HG02938 (cell line): ENCODE data around the gene LAMA3.

Source experiments
- ATAC-seq: cut with Tn5 transposase; IDR thresholded peaks from one replicate; pipeline ENCODE4 v1.9.1; 2021; ENCODE audit warnings: mild to moderate bottlenecking, moderate library complexity; ENCODE audit not compliant: unreplicated experiment

The LAMA3 gene

DNA sequence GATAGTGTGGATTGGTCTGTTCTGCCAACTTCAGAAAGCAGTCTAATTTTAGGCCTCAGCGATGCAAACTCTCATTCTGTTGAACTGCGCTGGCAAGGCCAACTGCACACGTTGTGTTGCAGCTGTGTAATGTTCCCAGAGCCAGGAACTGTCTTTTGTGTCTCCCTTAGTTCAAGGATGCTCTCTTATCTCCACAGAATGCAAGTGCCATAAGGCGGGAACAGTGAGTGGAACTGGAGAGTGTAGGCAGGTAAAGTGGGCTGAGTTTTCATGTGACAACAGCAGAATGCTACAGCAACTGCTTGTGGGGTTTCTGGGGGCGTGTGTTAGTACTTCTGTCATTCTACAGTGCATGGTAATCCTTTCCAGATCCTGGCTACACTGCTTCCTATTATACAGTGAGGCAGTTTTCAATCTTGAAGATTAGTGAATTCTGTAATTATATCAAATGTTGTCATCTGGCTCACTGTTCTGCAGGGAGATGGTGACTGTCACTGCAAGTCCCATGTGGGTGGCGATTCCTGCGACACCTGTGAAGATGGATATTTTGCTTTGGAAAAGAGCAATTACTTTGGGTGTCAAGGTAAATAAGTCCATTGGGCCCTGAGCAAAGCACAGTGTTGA is 125.8 kb downstream of the LAMA3 start:
- no peak for ATAC-seq

- ATAC-seq = no peak
These were observed 126.8 kb downstream of the LAMA3 start for GRCh38 chr18:23816021-23816420.

DNA sequence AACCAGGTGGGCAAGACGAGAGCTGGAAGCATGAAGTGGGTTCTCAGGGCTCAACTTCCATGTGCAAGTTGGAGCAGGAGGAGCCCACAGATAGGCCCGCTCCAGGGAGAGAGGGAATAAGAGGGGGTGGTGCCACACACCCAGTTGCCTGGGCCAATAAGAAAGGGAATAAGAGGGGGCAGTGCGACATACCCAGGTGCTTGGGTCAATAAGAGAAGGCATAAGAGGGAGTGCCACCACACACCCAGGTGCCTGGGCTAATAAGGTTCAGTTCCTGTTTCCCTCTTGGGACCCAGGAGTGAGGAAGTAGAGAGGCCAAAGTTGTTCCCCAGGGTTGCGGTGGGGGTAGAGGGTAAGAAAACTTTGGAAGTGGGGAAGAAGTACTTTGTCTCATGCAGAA is 127.5 kb downstream of the LAMA3 start:
- ATAC-seq = no peak

DNA sequence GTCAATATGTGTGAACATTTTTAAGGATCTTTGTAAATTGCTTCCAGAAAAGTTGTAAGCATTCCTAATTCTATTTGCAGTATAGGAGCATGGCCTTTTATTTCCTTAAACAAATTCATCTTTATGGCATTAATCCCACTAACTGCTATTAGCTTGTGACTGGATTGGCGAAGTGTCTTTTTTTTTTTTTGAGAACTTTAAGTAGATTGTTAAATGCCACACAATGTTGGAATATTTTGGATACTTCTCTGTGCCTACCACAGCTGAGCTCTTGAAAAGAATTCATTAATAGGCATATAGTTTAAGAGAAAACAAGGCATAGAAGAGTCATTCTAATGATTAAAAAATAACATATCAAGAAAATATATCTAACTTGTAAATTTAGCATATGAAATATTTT is 129.7 kb downstream of the LAMA3 start:
- no peak for ATAC-seq

DNA sequence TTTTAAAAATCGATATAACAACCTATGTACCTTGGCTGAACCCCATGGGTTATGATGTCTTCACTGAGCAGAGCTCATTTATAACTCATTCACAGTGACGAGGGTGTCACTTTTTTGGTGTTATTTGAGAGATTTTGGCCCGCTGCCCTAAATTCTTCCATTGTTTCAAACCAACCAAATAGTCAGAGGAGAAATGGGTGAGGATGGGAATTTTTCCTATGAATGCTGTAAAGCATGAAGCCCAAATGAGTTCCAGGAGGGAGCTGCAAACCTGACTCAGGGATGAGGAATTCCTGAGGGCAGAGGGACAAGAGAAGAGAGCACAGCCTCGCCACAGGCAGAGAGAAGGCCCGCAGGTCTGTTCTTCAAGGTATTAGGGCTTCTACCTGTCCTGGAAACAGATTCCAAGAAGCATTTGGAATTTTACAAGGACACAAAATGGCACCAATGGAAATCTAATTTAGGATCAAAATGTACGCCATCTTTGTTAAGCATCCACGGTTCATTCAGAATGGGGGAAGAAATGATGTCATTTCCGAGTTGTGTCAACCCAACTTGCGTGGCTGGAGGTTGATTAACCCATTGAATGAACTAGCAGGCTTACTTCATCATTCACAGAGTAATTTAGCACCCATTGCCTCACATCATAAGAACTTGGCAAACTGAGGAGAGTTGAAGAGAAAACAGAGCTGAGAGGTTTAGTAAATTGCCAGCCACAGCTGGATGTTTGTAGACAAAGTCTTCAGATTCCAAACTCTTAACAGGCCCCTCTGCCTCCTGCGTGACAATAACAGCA is 133.5 kb downstream of the LAMA3 start:
- ATAC-seq = no peak

GRCh38 chr18:23824240-23824639 is 135.0 kb downstream of the LAMA3 start:
- no peak for ATAC-seq

DNA sequence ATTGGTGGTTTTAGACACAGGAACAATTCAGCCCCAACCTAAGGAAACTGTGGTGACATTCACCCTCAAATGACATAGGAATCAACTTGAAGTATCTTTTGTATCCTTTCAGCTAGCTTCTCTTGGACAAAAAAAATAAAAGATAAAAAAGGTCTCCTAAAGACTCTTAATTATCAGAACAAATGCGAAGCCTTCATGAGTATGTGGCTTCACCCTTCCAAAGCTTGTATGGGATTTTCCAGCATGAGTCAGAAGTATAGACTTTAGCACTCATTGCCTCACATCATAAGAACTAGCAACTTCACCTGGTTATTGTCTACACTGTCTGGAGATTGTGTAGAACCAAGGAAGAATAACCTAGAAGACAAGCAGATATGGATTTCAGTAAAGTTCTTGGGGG is 135.4 kb downstream of the LAMA3 start:
- ATAC-seq = no peak

GRCh38 chr18:23825496-23825895 is 136.2 kb downstream of the LAMA3 start:
- no peak for ATAC-seq

- no peak for ATAC-seq
These were observed 136.7 kb downstream of the LAMA3 start for GRCh38 chr18:23825978-23826405.

GRCh38 chr18:23826850-23827620 is 137.8 kb downstream of the LAMA3 start:
- ATAC-seq = no peak

DNA sequence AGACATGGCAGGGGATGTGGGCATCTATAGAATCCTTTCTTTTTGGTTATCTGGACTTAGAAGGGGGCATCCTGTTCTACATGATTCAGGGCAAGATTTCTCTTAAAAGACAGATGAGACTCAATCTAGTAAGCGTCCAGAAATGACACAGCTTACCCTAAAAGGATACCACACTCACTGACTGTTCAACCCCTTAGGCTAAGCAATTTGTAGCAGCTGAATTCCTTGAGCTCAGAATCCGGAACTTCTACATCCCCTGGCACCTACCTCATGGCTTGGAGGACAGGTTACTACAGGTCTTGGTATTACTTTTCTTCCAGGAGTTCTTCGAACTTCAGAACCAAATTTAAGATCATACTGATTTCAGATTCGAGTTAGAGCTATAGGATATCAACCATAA is 138.4 kb downstream of the LAMA3 start:
- ATAC-seq = no peak

GRCh38 chr18:23828426-23828825 is 139.2 kb downstream of the LAMA3 start:
- peak; percentile 95 for ATAC-seq

GRCh38 chr18:23832911-23833310 is 143.7 kb downstream of the LAMA3 start:
- no peak for ATAC-seq

DNA sequence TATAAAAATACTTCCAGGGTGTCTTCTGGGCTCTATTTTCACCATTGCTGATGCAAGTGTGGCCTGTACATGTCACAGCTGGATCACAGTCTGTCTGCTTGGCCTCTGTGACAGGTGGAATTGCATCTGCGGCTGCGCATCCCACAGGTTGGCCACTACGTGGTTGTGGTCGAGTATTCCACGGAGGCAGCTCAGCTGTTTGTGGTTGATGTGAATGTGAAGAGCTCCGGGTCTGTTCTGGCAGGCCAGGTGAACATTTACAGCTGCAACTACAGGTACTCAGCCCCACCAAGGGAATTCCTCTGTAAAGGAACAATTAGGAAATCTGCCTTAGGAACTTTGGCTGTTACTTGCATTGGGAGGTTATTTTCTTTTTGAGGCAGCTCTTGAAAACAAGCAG is 144.5 kb downstream of the LAMA3 start:
- no peak for ATAC-seq

DNA sequence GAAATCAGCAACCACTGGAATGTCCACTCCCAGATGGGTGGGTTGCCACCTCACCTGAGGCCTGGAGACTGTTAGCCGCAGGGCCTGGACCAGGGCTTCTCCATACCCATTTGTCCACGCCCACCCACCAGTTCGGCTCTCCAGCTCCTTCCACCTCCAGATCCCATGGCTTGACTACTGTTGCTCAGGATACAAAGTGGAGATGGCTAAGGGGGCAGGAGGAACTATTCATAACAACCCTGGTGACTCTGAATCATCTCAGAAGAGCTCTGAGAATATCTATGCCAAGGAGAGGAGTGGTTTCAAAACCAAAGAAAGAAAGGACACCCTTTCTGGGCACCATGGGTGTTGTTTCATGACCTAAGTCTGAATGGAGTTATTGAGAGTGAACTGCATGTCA is 145.8 kb downstream of the LAMA3 start:
- no peak for ATAC-seq

- no peak for ATAC-seq
These were observed 146.3 kb downstream of the LAMA3 start for GRCh38 chr18:23835506-23835905.

- ATAC-seq = no peak
These were observed 148.3 kb downstream of the LAMA3 start for GRCh38 chr18:23837591-23837990.

DNA sequence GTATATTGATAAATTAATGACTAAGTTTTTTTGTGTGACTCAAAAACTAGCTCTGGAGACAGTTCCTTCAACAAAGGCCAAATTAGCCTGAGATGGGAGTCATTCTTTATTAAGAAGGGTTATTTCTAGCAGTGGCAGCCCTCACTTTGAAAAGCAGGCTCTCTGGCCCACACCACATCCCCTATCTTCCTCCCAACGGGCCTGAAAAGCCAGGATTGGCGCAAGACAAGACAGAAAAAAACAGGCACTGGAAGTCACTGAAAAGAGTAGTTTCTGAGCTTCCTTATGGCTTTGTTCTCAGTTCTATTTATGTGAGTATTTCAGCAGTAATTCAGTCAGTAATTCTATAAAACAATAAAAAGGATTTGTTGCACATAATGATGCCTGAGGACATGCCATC is 149.0 kb downstream of the LAMA3 start:
- no peak for ATAC-seq

- no peak for ATAC-seq
These were observed 149.6 kb downstream of the LAMA3 start for GRCh38 chr18:23838801-23839366.

GRCh38 chr18:23842305-23842704 is 153.1 kb downstream of the LAMA3 start:
- ATAC-seq = no peak

GRCh38 chr18:23844991-23845680 is 155.9 kb downstream of the LAMA3 start:
- no peak for ATAC-seq
